Cerebellar nuclear complex (tissue), 1 donor: ENCODE results near the gene MADCAM1.
A peak's percentile ranks its signal among the peaks of the same experiment; 100 is the strongest.
"Not testable (repeated sequence)": the region's sequence is repeated elsewhere in the genome, so short reads cannot be mapped to it uniquely, and the experiment has no call there.

Experiments
- DNase-seq, 2 experiments: peaks; one replicate each; lab custom pipeline; 2025; lab: John Stamatoyannopoulos, UW

MADCAM1 gene

GRCh38 chr19:465056-465816 lies 31.1 kb upstream of the MADCAM1 start:
- DNase-seq: no peak

DNA sequence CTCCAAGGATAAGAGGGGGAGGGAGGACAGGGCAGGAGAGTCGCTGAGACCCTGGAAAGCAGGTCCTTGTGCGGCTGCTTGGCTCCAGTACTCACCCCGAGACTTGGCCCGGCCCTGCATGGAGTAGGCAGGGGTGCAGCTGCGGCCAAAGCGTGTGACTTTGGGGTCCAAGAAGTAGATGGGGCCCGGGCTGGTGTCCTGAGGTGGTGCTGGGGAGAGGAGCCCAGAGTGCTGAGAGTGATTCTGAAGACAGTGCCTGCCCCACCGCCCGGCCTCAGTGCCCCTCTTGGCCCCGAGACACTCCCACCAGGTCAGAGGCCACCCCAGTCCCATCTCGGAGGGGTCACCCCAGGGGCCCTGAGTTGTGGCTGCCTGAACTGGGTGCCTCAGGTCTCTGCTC lies 28.7 kb upstream of the MADCAM1 start:
- no peak for DNase-seq

DNA sequence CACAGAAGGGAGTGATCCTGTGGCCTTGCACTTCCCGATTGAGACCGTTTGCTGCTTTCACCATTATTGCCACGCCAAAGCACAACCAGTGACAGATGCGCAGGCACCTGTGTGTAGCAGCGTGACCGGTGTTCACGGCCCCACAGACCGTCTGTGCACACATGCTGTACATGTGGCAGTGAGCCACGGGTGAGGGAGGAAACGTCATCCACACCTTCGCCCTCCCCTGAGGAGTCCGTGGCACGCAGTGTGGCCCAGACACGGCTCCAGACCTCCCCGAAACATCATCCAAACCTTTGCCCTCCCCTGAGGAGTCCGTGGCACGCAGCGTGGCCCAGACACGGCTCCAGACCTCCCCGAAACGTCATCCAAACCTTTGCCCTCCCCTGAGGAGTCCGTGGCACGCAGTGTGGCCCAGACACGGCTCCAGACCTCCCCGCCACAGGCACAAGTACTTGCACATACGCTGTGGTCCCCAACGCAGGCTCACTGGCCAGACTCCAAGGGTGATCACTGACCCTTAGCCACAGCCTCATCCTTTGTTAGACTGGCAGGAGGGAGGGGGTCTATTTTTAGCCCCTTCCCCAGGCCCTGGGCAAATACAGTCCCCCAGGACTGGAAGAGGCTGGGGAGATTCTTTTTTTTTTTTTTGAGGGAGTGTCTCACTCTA lies 27.6 kb upstream of the MADCAM1 start:
- DNase-seq: no peak

DNA sequence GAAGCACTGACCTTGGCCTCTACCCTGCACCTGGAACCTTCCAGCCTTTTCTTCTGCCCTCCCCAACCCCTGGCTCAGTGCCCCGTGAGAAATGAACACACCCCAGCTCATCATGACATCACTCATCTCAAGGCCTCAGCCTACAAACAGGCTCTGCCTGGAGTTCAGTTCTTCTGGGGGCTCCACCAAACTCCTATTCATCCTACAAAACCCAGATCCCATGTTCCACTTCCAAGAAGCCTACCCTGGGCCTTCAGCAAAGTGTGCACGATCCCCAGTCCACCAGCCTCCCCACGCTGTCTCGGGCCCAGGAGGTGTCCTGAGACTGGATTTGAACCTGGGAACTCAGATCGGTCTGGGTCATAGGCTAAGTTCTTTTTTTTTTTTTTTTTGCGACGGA lies 26.5 kb upstream of the MADCAM1 start:
- DNase-seq: no peak

DNA sequence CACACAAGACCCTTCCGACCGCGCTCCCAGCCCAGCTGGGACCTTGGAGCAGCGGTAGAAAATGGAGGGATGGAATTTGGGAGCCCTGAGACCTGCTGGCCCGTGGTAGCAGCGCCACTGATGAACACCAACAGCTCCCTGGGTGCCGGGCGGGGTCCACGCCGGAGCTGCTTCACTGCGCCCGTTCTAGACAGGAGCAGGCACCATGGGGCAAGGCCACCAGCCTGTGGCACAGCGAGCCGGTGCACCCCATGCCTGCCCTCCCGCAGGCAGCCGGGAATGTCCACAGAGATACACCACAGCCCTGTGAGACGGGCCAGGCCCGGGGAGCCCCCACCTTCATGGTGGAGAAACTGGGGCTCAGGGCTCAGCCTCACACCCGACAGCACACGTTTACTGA lies 25.6 kb upstream of the MADCAM1 start:
- DNase-seq: no peak

- no peak for DNase-seq
These were observed 24.1 kb upstream of the MADCAM1 start for GRCh38 chr19:472005-472858.

GRCh38 chr19:474126-475078 lies 21.9 kb upstream of the MADCAM1 start:
- DNase-seq: no peak

DNA sequence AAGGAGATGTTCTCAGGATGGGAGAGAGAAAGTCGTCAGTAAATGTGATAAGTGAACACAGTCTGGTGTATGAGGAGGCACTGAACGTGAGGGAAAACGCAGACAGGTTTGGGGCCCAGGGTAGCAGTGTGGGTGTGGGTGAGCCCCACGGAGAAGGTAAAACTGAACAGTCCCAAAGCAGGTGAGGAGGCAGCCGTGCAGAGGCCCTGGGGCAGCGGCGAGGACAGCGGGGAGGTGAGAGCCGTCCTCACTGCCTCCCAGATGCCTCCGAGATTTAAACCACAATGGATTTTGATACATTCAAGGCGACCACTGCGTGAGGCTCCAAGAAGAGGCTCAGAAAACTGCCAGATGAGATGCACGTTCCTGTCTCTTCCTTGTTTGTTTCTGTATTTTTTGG lies 20.9 kb upstream of the MADCAM1 start:
- no peak for DNase-seq

- DNase-seq: no peak
These were observed 17.9 kb upstream of the MADCAM1 start for GRCh38 chr19:478236-478903.

DNA sequence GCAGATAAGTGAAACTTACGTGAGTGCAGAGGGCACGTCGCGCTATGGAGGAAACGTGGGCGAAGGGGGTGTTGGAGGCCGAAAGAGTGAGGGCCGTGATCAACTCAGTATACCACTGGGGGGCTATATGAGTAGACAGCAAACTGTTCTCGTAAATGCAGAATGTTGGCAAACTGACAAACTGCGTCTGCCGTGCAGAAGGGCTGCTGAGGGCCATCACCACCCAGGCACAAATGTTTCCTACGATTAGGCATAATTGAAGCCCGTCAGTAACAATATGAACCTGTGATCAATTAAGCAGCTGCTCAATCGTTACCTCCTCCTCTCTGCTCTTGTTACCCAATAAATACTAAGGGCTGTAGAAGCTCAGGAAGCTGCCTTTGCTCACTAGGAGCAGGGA lies 17.3 kb upstream of the MADCAM1 start:
- DNase-seq: no peak

GRCh38 chr19:480016-480855 lies 16.1 kb upstream of the MADCAM1 start:
- DNase-seq: peak in 1 of 2 experiments; percentile 3

- not testable (repeated sequence) for DNase-seq
These were observed 15.2 kb upstream of the MADCAM1 start for GRCh38 chr19:481100-481499.

- DNase-seq: no peak
These were observed 13.9 kb upstream of the MADCAM1 start for GRCh38 chr19:482186-483041.

- no peak for DNase-seq
These were observed 12.8 kb upstream of the MADCAM1 start for GRCh38 chr19:483332-484072.

- DNase-seq: no peak
These were observed 11.8 kb upstream of the MADCAM1 start for GRCh38 chr19:484494-484893.

DNA sequence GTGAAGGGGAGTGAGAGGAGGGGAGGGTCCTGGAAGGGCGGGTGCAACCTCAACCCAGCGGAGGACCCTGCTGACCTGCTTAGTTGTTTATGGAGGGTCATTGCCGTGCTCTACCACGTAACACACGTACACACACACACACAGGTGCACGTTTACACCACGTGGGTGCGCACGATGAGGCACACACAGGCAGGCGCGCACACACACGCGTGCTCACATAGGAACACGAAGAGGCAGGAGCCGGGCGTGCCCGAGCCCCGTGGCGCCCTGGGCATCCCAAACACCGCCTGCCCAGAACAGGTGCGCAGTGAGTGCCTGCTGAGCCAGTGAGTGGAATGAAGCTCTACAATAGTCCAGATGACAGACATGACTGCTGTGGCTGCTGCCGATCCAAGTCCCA lies 11.2 kb upstream of the MADCAM1 start:
- no peak for DNase-seq

- DNase-seq: no peak
These were observed 10.6 kb upstream of the MADCAM1 start for GRCh38 chr19:485583-486236.
